SHP77 (cell line): ENCODE data around the gene KHDC3L.

Source experiments
- DNase-seq, 2 experiments: peaks; one replicate each; lab custom pipeline; 2025; lab: John Stamatoyannopoulos, UW

The KHDC3L gene

GRCh38 chr6:73362358-73362757 is at the start of gene KHDC3L:
Gene KHDC3L (plus strand): TSS chr6:73362658. CDS start chr6:73362730, 72 bp downstream.
- no peak for DNase-seq

DNA sequence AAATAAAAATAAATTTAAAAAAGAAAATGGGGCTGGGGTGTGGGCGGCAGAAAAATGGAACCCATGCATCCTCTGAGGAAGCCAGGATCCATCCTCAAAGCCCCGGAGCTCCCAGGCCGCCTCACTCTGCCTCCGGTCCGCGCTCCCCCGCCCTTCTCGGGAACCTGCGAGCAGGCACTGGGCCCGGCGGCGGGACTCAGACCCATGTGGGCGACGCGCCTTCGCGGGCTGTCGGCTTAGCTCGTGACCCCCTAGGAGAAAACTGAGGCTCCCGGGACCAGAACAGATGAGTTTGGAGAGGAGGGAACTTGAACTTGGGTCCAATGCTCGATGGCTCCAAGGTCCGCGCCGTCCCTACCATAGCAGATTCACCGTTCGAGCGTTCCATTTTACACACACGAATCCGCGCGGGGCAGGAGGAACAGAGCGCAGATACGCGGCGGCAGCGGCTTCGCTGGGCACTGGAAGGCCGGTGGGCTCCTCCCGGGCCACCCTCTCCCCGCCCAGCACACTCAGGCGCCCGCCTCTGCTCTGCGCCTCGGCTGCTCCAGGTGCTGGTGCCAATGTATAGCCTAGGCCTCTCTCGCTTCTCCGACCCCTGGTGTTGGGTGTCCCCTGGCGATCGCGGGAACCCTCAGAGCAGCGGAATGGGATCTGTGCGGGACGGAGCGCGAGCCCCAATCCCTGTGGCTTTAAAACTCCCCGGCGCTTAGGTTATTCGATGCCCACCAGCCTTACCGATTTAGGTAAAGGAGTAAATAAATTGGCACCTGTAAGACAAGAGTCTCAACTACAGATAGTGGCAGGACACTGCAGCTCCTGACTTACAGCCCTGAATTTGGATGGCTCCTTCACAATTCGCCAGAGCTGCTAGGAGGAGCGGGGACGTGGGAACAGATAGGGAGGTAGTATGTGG is 47.6 kb upstream of the KHDC3L start:
- DNase-seq, result no peak

DNA sequence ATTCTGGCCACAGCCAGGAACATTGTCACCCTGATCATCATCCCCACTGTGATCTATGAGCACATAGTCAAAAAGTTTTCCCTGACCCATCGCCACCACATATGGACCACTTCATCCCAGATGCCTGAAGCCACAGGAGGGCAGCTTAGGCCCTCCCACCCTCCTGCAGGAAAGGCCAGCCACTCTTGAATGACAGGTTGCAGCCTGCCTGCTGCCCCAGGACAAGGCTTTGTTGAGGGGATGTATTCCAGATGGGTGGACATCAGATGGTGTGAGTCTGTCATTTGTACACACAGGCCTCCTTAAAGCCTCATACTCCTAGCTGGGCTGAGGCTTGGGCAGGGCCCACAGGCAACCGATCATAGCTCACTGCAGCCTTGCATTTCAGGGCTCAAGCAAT is 39.1 kb upstream of the KHDC3L start:
- DNase-seq, result no peak

DNA sequence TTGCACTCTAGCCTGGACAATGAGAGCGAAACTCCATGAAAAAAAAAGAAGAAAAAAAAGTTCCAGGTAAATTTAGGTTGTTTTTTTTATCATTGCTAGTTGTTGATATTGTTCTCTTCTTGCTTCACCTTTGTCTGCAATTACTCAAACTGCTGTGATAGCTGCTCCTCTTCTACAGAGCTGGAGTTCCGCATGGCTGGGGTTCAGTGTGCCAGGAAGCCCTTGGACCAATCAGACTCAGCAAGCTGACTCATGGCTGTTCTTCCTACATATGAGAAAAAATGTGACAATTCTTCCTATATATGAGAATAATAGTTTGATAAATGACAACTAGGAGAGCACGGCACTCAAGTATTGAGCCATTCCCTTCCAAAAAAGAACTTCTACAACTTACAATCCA is 36.8 kb upstream of the KHDC3L start:
- DNase-seq, result no peak

- no peak for DNase-seq
Measured at GRCh38 chr6:73328790-73329189, 33.7 kb upstream of the KHDC3L start.

- DNase-seq, result no peak
Measured at GRCh38 chr6:73329201-73329600, 33.3 kb upstream of the KHDC3L start.

- no peak for DNase-seq
Measured at GRCh38 chr6:73339340-73339739, 23.1 kb upstream of the KHDC3L start.

- no peak for DNase-seq
Measured at GRCh38 chr6:73340048-73340447, 22.4 kb upstream of the KHDC3L start.

- DNase-seq, result no peak
Measured at GRCh38 chr6:73341335-73341734, 21.1 kb upstream of the KHDC3L start.

DNA sequence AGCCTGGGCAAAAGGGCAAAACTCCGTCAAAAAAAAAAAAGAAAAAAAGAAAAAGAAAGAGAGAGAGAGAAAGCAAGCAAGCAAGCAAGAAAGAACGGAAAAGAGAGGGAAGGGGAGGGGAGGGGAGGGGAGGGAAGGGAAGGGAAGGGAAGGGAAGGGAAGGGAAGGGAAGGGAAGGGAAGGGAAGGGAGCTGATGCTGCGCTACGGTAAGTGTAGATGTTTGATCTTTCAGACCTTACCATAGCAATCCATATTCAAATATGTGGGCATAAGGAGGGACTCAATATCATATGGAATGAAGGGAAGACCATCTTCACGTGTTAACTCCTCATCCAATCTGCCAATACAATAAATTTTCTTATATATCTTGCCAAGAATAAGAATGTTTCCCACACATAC is 20.3 kb upstream of the KHDC3L start:
- no peak for DNase-seq

GRCh38 chr6:73343164-73343563 is 19.3 kb upstream of the KHDC3L start:
- no peak for DNase-seq

DNA sequence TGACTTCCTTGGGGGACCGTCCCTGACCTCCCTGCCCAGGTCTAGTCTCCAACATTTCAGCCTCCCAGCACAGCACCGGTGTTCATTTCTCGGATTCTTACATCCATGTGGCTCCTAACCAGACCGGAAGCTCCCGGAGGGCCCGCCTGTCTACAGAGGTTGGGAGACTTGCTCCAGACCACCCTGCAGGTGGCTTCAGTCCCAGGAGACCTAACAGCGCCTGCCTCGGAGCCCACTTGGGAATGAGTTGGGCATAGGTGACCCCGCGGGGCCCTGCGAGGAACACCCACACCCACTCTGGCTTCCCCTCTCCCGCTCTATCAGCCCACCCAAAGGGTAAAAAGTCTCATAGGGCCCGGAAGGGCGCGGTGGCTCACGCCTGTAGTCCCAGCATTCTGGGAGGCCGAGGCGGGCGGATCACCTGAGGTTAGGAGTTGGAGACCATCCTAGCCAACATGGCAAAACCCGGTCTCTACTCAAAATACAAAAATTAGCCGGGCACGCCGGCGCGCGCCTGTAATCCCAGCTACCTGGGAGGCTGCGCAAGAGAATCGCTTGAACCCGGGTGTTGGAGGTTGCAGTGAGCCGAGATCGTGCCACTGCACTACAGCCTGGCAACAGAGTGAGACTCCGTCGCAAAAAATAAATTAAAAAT is 13.8 kb upstream of the KHDC3L start:
- DNase-seq, result no peak

DNA sequence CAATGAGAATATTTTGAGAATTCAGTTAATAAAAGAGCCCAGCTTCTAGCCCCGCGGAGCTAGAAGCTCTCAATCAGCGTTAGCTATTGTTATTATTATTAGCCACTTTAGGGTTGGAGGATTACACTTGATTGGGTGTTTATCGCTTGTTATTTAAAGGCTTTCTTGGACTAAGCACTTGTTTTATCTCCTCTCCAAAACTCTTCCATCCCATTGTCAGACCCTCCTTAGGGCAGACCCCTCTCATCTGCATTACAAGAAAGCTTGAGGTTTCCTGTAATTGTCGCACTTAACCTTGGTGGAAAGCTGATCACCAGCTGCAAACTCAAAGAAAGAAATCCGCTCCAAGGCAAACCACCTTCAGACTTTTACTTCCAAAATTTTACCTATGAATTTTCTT is 13.1 kb upstream of the KHDC3L start:
- no peak for DNase-seq

GRCh38 chr6:73353636-73354593 is 8.5 kb upstream of the KHDC3L start, which contains the start of gene DPPA5:
Gene DPPA5 (minus strand): TSS chr6:73354276. CDS start chr6:73354225, 51 bp downstream.
- no peak for DNase-seq

DNA sequence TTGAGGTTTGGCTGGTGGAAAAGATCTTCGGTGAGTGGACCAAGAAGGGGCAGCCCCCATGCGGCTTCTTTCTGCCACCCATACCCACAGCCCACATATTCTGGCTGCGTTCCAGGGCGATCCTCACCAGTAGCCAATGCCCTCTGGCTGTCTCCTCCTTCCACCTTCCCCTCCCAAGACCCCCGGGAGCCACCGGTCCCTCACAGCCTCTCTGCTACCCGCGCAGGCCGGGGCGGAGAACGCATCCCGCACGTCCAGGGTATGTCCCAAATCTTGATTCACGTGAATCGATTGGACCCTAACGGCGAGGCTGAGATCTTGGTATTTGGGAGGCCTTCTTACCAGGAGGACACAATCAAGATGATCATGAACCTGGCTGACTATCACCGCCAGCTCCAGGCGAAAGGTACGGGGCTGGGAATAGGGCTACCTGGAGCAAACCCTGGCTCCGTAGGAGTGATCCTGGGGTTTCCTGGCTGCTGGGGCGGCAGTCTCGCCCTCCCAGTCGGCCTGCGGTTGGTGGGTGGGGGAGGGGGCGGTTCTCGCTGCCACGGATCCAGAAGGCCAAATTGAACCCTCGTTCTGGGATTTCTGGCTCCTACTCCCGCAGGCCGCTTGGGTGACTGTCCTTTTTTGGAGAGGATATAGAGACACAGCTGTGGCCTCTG is 545 bp downstream of the KHDC3L start:
- no peak for DNase-seq

DNA sequence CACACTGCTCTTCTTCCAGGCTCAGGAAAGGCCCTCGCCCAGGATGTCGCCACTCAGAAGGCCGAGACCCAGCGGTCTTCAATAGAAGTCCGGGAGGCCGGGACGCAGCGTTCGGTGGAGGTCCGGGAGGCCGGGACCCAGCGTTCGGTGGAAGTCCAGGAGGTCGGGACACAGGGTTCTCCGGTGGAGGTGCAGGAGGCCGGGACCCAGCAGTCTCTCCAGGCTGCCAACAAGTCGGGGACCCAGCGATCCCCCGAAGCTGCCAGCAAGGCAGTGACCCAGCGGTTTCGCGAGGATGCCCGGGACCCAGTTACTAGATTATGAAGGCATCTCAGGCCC is 1.0 kb downstream of the KHDC3L start:
- no peak for DNase-seq

GRCh38 chr6:73364121-73364520 is 1.7 kb downstream of the KHDC3L start:
- DNase-seq, result no peak

DNA sequence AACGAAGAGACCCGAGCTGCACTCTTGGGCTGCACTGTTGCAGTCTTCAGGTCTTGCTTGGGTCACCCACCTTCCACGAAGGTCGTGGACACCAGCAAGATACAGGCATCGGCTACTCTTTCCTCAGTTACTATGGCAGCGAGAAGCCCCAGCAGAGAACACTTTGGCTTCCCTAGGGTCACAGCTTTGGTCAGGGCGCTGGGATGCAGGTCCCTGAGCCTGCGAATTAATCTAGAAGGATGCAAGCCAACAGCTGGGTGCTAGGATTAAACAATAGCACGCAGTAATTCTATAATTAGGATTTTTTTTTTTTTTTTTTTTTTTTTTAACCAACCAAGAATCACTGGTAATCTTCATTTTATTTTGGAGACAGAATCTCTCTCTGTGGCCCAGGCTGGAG is 2.1 kb downstream of the KHDC3L start:
- no peak for DNase-seq

DNA sequence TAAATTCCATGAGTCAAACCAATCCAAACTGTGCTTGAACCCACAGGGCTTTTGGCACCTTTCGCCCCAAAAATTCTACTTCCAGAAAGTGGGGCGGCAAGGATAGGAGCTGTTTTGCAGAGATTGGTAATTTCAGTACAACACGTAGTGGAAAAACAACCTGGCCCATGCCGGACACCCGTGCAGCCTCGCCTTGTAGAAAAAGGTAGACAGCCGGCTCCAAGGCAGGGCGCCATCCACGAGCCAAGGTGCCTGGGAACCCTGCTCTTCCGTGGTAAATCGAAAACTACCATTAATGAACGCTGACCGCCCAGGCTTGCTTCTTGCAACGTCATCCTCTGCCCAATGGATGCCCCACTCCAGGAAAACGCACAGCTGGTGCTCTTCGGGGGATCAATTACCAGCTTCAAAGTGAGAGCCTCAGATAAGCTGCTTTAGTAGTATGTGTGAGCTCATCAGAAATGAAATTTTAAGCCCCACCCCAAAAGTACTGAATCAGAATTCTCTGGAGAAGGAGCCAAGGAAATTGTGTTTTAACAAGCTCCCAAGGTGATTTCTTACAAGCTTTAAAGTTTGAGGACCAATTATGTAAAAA is 5.4 kb downstream of the KHDC3L start:
- DNase-seq, result no peak

DNA sequence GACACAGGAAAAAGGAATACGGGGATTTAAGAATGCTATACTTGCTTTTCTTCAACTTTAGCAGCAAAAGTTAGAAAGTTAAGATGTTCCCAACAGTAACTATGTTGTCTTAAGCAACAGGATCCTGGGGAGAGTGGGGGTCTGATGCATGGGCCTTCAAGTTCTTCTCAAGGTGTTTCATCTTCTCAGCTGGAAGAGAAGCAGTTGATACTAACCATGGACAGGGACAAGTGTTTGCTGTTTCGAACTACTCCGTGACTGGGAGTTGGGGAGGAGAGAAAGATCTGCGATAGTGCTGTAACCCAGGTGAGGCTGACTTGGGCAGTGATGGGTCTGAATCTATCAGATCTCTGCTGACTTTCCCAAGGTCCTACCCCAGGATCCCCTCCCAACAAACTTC is 6.2 kb downstream of the KHDC3L start:
- DNase-seq, result no peak

GRCh38 chr6:73369157-73369556 is 6.7 kb downstream of the KHDC3L start:
- no peak for DNase-seq
